ENCODE results near the gene FOXL2.

GRCh38 chr3:138984816-138985215 is 37.9 kb upstream of the FOXL2 start:
- TF ChIP-seq EZH2 (IDR thresholded peaks at IDR 0.05) (no peak), CTCF (IDR thresholded peaks at IDR 0.05) (no peak)

Measured in neural progenitor cell (in vitro differentiated cells).